Activated naive CD4-positive, alpha-beta T cell treated with Interleukin-2 at 50 U/mL for 16 hours (primary cell): Measurements from ENCODE around the gene CLIP2.
"Not testable (repeated sequence)": the region's sequence is repeated elsewhere in the genome, so short reads cannot be mapped to it uniquely, and the experiment has no call there.

Source experiments
- DNase-seq: peaks from one replicate; pipeline ENCODE4 v3.0.0-alpha.2; 2020

The CLIP2 gene

DNA sequence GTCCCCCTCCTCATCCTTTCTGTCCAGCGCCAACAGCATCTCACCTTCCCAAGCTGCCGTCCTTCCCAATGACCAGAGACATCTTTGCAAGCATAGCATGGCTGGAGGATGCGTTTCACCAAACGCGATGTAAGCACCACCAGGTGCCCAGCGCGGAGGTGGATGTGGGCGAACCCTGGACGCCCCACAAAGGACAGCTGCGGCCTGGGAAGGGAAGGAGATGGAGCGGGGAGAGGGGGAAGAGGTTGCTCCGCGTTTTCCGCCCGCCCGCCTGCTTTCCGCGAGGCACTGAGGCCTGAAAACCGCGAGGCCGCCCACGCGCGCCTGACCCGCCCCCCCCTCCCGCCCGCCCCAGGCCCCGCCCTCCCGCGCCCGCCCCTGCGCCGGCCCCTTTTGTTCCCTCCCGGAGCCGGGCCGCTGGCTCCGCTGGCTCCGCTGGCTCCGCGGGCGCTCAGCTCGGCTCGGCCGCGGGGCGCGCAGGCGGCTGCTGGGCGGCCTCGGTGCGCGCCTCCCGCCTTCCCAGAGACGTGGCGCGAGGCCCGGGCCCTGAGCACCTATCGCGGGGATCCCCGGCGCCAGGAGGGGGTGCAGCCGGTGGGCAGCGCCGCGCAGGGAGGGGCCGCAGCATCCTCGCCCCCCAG is at the start of gene CLIP2:
CLIP2 (plus strand) TSS at position 390 of the 641 bp plus-strand sequence. CDS start 28,140 bp downstream, outside the sequence.
- DNase-seq, result peak; percentile 84

DNA sequence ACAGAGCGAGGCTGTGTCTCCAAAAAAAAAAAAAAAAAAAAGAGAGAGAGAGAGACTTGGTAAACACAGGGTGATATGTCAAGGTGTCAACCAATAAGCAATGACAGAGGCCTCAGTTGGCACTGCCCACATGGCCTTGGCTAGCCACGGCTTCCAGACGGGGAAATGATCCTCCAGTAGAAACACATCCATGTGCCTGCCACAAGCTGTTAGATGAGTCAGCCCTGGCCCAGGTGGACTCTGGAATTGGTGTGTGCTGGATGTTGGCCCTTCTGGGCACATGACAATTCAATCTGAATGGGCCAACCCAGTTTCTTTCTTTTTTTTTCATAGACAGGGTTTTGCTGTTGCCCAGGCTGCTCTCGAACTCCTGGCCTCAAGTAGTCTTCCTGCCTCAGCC is 48.7 kb upstream of the CLIP2 start:
- no peak for DNase-seq

DNA sequence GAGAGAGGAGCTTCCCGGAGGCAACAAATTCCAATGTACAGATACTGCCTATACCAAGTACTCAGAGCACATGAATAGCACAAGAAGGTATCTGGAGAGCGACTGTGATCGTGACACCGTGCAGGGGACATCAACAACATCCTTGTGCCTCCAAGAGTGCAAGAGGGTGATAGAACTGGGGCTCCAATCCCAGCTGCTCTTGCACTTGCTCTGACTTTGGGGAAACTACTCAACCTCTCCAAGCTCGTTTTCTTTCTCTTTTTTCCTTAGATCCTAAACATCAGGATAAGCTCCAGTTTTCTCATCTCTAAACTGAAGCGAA is 47.1 kb upstream of the CLIP2 start:
- no peak for DNase-seq

DNA sequence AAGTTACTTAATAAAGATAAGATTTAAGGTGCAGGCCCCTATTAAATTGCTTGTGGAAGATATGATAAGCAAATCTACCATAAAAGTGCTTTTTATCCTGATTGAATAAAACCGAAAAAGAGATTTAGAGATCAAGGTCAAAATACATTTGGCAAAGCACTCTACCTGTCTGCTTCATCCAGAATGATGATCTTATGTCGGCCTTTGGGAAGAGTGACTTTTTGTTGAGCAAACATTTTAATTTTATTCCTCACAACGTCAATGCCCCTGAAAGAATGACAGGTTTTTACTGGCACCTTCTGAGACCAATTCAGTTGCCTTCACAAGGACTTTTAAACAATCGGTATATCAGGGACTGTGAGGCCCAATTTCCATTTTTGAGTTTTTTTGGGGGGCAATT is 42.7 kb upstream of the CLIP2 start:
- no peak for DNase-seq

DNA sequence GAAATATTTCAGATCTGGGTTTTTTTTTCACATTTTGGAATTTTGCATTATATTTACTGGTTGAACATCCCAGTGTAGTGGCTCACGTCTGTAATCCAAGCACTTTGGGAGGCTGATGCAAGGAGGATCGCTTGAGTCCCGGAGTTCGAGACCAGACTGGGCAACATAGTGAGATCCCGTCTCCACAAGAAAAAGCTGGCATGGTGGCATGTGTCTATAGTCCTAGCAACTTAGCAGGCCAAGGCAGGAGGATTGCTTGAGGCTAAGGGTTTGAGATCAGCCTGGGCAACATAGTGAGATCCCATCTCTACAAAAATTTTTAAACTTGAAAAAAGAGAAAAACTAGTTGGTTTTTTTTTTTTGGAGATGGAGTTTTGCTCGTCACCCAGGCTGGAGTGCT is 41.1 kb upstream of the CLIP2 start:
- DNase-seq, result no peak

DNA sequence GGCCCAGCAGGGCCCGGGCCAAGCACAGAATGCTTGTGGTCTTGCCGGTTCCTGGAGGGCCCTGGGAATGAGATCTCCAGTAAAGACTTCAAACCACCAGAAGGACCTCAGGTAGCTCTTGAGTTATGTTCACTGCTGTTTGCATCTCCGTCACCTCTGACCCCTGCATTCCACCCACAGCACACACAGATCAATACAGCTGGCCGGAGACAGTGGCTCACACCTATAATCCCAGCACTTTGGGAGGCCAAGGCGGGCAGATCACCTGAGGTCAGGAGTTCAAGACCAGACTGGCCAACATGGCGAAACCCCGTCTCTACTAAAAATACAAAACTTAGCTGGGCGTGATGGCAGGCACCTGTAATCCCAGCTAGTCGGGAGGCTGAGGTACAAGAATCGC is 40.1 kb upstream of the CLIP2 start:
- not testable (repeated sequence) for DNase-seq

DNA sequence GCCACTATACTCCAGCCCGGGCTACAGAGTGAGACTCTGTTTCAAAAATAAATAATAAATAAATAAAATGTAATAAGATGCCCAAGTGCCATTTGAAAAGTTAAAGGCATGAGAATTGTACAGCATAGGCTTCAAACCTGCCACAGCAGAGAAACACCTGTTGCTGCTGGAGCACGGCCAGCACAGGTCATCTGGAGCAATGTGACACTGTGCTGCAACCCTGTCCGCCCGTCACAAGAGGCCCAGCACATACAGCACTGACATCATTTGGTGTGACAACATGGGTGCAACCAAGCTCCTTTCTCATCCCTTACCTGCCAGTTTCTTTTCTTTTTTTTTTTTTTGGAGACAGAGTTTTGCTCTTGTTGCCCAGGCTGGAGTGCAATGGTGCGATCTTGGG is 36.3 kb upstream of the CLIP2 start:
- no peak for DNase-seq

DNA sequence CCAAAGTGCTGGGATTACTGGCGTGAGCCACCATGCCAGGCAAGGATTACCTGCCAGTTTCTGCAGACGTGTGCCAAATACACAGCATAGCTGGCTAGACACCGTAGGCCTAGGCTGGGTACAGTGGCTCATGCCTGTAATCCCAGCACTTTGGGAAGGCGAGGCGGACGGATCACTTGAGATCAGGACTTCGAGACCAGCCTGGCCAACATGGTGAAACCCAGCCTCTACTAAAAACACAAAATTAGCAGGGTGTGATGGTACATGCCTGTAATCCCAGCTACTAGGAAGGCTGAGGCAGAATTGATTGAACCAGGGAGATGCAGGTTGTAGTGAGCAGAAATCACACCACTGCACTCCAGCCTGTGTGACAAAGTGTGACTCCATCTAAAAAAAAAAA is 35.9 kb upstream of the CLIP2 start:
- DNase-seq, result no peak

DNA sequence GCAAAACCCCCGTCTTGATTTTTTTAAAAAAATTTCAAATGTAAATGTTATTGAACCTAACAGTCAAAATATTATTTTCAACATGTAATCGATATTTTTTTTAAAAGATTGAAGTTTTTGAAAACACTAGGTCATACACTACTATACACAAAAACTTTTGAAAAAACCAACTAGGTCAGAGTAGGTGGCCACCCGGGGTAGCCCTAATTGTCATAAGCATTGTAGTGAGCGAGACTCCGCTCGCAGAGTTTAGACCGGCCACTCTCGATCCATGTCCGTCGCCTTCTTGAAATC is 35.4 kb upstream of the CLIP2 start:
- DNase-seq, result no peak

DNA sequence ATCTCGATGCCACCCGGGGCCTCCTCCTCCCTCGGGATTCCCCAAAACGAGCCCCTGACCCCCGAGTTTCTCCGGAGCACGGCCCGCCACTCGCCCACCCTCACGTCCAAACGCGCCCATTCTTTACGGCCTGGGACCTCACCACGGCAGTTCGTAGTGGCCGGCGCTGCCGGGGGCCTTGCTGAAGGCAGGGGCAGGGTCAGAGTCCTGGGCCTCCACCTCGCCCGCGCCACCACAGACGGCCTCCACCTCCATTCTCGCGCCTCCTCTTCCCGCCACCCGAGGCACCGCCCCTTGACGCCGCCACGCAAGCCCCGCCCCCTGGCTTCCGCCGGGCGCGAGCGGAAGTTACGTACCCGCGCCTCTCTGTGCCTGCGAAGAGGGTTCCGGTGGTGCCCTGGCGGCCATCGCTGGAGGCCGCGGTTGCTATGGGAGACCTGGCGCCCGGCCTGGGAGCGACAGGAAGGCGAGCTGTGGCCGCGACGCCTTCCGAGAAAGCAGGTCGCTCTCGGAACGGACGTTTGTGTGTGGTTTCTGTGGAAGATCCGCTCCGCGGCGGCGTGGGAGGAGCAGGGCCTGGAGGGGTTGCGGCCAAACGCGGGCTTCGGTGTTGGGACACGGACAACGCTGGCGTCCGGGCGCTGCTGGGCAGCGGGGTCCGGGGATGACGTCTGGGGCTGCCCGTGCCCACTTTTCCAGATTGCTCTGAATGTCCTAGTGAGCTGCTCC is 34.9 kb upstream of the CLIP2 start, which contains the start of gene RFC2:
RFC2 (minus strand) TSS at position 271 of the 729 bp plus-strand sequence; CDS start at position 255, 16 bp downstream.
- peak; percentile 97 for DNase-seq

DNA sequence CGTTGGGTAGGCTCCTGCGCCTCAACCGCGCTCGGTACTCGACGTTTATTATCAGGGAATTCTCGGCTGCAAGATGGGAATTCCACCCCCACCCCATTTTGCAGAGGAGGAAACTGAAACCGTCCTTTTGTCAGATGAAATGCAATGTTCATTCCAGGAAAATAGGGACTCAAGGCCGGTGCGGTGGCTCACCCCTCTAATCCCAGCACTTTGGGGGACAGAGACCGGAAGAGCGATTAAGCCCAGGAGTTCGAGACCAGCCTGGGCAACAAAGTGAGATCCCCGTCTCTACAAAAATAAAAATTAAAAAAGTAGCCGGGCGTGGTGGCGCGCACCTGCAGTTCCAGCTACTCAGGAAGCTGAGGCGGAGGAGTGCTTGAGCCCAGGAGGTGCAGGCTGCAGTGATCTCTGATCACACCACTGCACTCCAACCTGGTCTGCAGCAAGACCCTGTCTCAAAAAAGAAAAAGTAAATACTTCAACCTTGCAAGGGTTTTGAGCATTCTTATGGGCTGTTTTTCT is 34.3 kb upstream of the CLIP2 start:
- DNase-seq, result no peak

DNA sequence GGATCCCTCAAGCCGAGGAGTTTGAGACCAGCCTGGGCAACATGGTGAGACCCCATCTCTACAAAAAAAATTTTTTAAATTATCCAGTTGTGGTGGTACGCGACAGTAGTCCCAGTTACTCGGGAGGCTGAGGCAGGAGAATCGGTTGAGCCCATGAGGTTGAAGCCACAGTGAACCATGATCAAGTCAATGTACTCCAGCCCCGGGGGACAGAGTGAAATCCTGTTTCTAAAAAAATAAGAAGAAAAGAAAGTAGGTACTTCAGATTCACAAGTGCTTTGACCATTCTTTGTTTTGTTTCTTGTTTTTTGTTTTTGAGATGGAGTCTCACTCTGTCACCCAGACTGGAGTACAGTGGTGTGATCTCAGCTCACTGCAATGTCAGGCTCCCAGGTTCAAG is 33.7 kb upstream of the CLIP2 start:
- not testable (repeated sequence) for DNase-seq

DNA sequence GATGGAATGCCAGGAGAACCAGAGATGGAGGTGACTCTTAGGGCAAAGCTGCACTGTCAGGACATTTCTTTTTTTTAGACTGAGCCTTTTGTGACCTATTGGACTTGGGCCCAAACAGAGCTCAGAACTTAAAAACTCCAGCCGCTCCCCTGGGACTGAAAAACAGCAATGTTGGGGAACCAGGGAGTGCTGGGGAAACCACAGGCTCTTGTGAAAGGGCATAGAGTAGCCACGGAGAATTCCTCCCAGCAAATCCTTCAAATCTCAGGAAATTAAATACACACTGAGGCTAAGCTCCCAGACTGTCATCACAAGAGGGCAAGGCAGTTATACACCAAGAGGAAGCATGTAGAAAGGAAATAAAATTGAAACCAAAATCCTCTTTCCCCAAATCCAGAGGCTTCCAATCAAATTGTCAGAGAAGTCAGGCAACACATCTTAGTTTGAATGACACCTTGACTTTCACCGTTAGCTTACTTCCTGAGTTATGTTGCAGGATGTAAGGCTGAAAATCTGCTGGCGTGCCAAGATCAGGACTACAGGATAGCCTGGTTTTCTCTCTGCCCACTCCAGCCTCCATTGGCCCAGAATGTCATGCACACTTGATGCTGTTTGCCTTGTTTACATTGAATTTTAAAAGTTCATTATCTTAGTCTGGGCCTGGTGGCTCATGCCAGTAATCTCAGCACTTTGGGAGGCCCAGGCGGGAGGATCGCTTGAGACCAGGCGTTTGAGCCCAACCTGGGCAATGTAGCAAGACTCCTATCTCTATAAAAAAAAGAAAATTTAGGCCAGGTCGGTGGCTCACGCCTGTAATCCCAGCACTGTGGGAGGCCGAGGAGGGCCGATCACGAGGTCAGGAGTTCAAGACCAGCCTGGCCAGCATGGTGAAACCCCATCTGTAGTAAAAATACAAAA is 32.5 kb upstream of the CLIP2 start:
- DNase-seq, result no peak

DNA sequence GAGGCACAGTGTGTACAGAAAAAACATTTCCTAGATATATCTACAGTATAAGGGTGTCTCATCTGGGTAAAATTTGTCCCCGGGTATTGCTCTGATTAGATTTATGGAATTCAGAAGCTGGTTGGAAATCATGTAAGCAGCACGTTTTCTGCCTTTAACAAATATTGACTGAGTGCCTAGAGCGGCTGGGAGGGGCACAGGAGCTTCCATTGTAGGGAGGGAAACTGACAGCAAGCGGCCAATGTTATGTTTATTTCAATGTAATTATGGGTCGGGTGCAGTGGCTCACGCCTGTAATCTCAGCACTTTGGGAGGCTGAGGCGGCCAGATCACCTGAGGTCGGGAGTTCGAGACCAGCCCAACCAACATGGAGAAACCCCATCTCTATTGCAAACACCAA is 30.6 kb upstream of the CLIP2 start:
- no peak for DNase-seq

DNA sequence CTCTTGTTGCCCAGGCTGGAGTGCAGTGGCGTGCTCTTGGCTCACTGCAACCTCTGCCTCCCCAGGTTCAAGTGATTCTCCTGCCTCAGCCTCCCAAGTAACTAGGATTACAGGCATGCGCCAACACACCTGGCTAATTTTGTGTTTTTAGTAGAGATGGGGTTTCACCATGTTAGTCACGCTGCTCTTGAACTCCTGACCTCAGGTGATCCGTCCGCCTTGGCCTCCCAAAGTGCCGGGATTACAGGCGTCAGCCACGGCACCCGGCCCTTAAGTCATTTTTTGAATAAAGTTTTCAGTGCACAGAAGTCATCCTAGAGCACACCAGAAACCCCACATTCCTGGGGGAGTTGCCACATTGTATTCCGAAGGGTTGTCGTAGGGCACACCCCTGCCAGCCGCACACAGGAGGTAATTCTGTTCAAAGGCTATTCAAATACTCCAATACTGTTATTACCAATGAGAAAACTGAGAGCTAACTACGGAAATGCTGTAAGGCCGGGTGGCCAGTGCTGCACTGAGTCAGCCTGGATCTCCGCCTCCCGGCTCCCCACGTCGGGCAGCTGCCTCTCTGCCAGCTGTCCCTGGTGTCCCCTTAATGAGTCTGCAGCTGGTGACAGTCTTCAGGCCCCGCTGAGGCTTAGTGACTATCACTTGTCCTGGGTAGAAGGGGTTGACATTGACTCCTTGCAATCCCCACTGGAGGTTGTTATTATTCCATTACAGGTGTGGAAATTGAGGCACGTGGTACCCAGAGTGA is 26.4 kb upstream of the CLIP2 start:
- no peak for DNase-seq

DNA sequence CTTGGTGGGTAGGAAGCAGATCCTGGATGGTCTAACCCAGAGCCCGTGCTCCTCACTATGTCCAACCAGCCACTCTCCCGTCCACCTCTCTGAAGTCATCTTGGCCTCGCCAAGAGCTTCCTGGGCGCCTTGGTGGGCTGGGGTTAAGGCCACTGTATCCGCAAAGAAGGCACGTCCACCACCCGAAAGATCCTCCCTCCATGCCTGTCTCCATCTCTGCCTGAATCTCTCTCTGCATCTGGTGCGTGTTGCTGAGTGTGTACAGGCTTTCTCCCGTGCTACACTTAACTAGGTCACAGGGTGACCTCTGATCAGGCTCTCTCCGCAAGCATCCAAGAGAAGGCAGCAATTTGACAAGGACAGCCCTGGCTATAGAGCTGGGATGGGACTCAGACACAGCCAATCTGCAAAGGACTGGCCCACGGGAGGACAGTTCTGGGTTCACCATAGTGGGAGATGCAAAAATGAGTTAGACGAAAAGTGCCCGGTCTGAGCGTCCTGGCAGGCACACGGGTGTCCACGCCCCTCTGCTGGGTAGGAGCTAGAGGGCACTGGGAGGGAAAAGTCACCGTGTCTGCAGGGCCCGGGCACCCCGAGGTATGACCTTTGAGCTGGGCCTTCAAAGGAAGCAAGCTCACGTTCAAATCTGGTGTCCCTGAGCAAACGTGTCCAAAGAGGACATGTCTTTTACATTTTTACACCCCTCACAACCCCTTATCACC is 25.6 kb upstream of the CLIP2 start:
- no peak for DNase-seq

DNA sequence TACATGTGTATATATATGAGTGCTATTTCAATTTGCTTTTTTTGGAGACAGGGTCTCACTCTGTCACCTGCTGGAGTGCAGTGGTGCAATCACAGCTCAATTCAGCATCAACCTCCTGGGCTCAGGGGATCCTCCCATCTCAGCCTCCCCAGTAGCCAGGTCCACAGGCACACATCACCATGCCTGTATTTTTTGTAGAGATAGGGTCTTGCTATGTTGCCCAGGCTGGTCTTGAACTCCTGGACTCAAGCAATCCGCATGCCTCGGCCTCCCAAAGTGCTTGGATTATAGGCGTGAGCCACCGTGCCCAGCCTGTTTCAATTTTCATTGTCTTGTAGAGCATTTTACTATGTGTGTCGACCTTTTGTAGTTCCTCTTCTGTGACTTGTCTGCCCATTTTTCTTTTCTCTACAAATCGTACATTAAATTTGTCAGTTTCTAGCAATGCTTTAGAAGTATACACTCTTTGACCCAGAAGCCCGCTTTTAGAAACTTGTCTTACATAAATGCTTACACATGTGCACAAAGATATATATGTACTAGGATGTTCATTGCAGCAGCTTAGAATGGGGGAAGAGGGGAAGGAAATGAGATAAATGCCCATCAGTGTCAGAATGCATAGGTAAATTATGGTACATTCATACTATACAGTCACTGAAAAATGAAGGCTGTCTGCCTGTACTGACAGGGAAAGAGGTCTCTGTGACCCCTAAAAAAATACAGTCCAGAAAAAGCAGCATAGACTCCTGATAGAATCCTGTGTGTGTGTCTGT is 22.8 kb upstream of the CLIP2 start:
- DNase-seq, result no peak

DNA sequence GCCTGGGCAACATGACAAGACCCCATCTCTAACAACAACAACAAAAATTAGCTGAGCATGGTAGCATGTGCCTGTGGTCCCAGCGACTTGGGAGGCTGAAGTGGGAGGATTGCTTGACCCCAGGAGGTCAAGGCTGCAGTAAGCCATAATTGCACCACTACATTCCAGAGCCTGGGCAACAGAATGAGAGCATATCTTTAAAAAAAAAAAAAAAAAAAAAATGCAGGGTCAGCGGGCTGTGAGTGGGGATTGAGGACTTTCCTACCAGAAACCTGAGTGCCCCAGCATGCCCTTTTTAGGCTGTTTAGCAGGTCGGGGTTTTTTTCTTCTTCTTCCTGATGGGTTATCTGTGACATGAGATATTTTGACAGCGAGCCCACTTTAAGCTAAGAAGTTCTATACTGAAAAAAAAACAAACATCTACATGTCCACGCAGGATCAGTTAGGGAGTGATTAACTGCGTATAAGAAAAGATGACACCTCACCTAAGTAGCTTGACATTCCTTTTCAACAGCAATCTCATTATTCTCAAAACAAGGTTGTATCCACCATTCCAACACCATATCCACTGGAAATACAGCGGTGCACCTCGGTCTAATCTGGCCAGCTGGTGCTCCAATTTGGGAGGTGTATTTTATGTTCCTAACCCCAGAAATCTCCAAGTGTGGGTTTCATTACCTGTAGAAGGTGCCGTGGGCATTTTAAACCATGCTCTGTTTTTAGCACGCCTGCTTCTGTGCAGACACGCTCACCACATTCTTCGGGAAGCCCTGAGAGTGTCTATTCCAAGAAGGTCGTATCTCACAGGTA is 21.2 kb upstream of the CLIP2 start:
- DNase-seq, result no peak

DNA sequence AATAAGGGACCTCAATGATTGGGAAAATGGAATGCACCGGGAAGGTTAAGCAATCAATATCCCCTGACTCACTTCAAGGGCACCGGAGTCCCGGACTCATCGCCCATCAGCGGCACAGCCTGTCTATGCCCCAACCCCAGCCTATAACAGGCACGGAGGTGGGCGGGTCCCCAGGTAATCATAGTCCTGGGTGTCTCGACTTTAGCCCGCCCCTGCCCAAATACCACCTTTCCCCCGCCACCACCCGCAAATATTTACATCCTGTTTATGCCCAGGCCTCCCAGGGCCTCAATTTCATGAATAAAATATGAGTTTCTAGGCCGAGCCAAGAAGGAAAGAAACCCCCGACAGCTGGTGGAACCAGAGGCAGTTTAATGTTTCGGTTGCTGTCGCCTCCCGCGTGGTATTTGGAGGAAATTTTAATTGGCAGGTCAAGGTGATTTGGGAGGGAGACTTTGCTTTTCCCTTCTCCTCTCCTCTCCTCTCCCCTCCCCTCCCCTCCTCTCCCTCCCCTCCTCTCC is 19.4 kb upstream of the CLIP2 start:
- peak; percentile 66 for DNase-seq

DNA sequence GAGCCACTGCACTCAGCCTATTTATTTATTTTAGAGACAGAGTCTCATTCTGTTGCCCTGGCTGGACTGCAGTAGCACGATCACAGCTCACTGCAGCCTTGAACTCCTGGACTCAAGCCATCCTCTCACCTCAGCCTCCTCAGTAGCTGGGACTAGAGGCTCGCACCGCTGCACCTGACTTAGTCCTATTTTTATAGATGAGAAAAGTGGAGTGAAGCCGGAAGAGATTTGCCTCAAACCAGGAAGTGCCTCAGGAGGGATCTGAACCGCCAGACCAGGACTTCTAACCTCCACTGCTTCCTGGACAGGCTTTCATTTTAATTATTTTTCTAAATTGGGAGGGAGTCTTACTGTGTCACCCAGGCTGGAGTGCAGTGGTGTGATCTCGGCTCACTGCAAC is 17.5 kb upstream of the CLIP2 start:
- no peak for DNase-seq
